ENCODE data around the gene PPID. TPM values are rescaled to one million over a fixed set of nuclear protein-coding genes. Genes with fewer than 3 reads are reported as not detected.

PPID gene
- total and polyA plus RNA-seq, 2 of the 13 experiments (the other 11 are each of a cell fraction or from before 2014, with no cell fraction given): 15.4 to 63.4 TPM

DNA sequence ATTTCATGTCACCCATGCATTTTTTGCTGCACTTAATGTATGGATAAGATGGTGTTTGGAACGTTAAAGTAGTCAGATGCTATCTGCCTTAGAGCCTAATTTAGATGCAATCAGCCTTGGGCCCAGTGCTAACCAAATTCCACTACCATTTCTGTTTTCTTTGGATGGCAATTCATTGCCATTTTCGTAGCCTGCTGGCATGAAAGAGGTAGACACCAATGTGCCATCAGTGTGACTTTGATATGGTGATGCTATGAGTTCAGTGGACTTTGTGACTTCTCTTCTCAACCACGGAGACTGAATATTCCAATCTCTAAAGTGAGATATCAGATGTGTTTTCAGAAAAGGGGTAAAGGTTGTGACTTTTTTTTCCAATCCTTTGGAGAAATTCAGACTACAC lies 49.6 kb downstream of the PPID start (continued):
- TF ChIP-seq, protein P1, sequence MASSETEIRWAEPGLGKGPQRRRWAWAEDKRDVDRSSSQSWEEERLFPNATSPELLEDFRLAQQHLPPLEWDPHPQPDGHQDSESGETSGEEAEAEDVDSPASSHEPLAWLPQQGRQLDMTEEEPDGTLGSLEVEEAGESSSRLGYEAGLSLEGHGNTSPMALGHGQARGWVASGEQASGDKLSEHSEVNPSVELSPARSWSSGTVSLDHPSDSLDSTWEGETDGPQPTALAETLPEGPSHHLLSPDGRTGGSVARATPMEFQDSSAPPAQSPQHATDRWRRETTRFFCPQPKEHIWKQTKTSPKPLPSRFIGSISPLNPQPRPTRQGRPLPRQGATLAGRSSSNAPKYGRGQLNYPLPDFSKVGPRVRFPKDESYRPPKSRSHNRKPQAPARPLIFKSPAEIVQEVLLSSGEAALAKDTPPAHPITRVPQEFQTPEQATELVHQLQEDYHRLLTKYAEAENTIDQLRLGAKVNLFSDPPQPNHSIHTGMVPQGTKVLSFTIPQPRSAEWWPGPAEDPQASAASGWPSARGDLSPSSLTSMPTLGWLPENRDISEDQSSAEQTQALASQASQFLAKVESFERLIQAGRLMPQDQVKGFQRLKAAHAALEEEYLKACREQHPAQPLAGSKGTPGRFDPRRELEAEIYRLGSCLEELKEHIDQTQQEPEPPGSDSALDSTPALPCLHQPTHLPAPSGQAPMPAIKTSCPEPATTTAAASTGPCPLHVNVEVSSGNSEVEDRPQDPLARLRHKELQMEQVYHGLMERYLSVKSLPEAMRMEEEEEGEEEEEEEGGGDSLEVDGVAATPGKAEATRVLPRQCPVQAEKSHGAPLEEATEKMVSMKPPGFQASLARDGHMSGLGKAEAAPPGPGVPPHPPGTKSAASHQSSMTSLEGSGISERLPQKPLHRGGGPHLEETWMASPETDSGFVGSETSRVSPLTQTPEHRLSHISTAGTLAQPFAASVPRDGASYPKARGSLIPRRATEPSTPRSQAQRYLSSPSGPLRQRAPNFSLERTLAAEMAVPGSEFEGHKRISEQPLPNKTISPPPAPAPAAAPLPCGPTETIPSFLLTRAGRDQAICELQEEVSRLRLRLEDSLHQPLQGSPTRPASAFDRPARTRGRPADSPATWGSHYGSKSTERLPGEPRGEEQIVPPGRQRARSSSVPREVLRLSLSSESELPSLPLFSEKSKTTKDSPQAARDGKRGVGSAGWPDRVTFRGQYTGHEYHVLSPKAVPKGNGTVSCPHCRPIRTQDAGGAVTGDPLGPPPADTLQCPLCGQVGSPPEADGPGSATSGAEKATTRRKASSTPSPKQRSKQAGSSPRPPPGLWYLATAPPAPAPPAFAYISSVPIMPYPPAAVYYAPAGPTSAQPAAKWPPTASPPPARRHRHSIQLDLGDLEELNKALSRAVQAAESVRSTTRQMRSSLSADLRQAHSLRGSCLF (CRISPR knock-in tag; IDR thresholded peaks at IDR 0.05; ENCODE audit: borderline replicate concordance): no peak
- no peak for TF ChIP-seq GATA4 (IDR thresholded peaks at IDR 0.05; ENCODE audit: borderline replicate concordance, low read depth)
- no peak for TF ChIP-seq MAFK (conservative IDR thresholded peaks at IDR 0.05 in 1 of 2, IDR thresholded peaks at IDR 0.05 in 1 of 2; ENCODE audit: low read length in 2 of 2)
- TF ChIP-seq ZNF253 (CRISPR knock-in tag; IDR thresholded peaks at IDR 0.05; ENCODE audit: borderline replicate concordance): no peak
- TF ChIP-seq ZNF326 (CRISPR knock-in tag; IDR thresholded peaks at IDR 0.05; ENCODE audit: borderline replicate concordance): no peak
- TF ChIP-seq ZNF570 (CRISPR knock-in tag; IDR thresholded peaks at IDR 0.05; ENCODE audit: borderline replicate concordance): no peak

Data from HepG2 (cell line).